Cardiac muscle cell (in vitro differentiated cells and primary cell): ENCODE results near the gene UGT1A3. TPM values are rescaled to one million over a fixed set of nuclear protein-coding genes. Genes with fewer than 3 reads are reported as not detected.
"Not testable (repeated sequence)": the region's sequence is repeated elsewhere in the genome, so short reads cannot be mapped to it uniquely, and the experiment has no call there.

Experiments used
- DNase-seq, 2 donors: peaks; one replicate each; pipeline versions ENCODE4 v3.0.0 to v3.0.0-alpha.2; 2010 to 2017; ENCODE audit warnings: low read depth in 1 of 2, low spot score in 1 of 2
- H3K27ac ChIP-seq: fragments of 200-600 bp; sonication (generic); 2 replicates; pipeline ENCODE4 v1.5.1; 2016
- H3K27me3 ChIP-seq: fragments of 200-600 bp; sonication (generic); 2 replicates; pipeline ENCODE4 v1.6.0; 2016; ENCODE audit warnings: control low read depth
- H3K36me3 ChIP-seq: fragments of 200-600 bp; sonication (generic); 2 replicates; pipeline ENCODE4 v1.5.1; 2016; ENCODE audit warnings: control low read depth
- H3K4me1 ChIP-seq: fragments of 200-600 bp; sonication (generic); 2 replicates; pipeline ENCODE4 v1.8.1; 2017; ENCODE audit warnings: low read depth, mild to moderate bottlenecking, mixed run types
- H3K4me3 ChIP-seq: fragments of 200-600 bp; sonication (generic); 2 replicates; pipeline ENCODE4 v1.5.1; 2016; ENCODE audit warnings: mild to moderate bottlenecking
- H3K9me3 ChIP-seq: fragments of 200-600 bp; sonication (generic); 2 replicates; pipeline ENCODE4 v1.5.1; 2017; ENCODE audit warnings: low read depth, mild to moderate bottlenecking, control low read depth
- CTCF ChIP-seq: IDR thresholded peaks from 2 replicates; pipeline ENCODE4 v1.5.1; 2012; ENCODE audit warnings: low read depth, mild to moderate bottlenecking, low read length
- polyA plus RNA-seq: library from polyadenylated mRNA; unstranded; fragments of >200 nt; fragmentation: Nextera tagmentation; extraction: Ambion mirVana; gene quantifications from 2 replicates; pipeline ENCODE4 v1.2.1, GENCODE V29; 2016
- total RNA-seq: library from RNA; depleted of rRNA; stranded (reverse); fragments of >200 nt; gene quantifications from 2 replicates; pipeline ENCODE4 v1.2.3, GENCODE V29; 2016

UGT1A3 gene
- total and polyA plus RNA-seq, 2 experiments from 2014 or later = not detected

GRCh38 chr2:233700028-233700635 is 28.7 kb upstream of the UGT1A3 start:
- peak in 1 of 2 donors; percentile 97 for DNase-seq
- H3K27ac ChIP-seq = no peak overlapping the region

GRCh38 chr2:233700842-233701241 is 28.0 kb upstream of the UGT1A3 start:
- not testable (repeated sequence) for H3K4me3 ChIP-seq, H3K27ac ChIP-seq, H3K9me3 ChIP-seq, H3K27me3 ChIP-seq, H3K4me1 ChIP-seq, H3K36me3 ChIP-seq, DNase-seq

More at GRCh38 chr2:233700028-233700635, 28.7 kb upstream of the UGT1A3 start:
- Histone ChIP-seq H3K9me3 (no peaks in the 10 kb centered on the region), H3K36me3 (no peaks in the 10 kb centered on the region), H3K27me3 (no peaks in the 10 kb centered on the region), H3K4me3 (no peak overlapping the region), H3K4me1 (peaks cover 3% of the 10 kb centered on the region)
- no peak for TF ChIP-seq CTCF

- no peak for DNase-seq
- Histone ChIP-seq H3K27me3 (peaks cover 8% of the 10 kb centered on the region), H3K27ac (no peak overlapping the region), H3K4me1 (peaks cover 3% of the 10 kb centered on the region), H3K36me3 (no peaks in the 10 kb centered on the region), H3K4me3 (no peak overlapping the region), H3K9me3 (no peaks in the 10 kb centered on the region)
- no peak for TF ChIP-seq CTCF
These were observed 26.6 kb upstream of the UGT1A3 start for GRCh38 chr2:233702238-233702637.

- H3K27ac ChIP-seq = no peak overlapping the region
- no peak overlapping the region for H3K4me3 ChIP-seq
- DNase-seq = peak in 1 of 2 donors; percentile 44
These were observed 22.8 kb upstream of the UGT1A3 start for GRCh38 chr2:233705911-233706506.

GRCh38 chr2:233706720-233707119 is 22.1 kb upstream of the UGT1A3 start:
- Histone ChIP-seq H3K36me3 (no peaks in the 10 kb centered on the region), H3K4me1 (no peaks in the 10 kb centered on the region), H3K9me3 (no peaks in the 10 kb centered on the region), H3K4me3 (no peak overlapping the region), H3K27me3 (peaks cover 8% of the 10 kb centered on the region), H3K27ac (no peak overlapping the region)
- DNase-seq = peak in 1 of 2 donors; percentile 53
- no peak for TF ChIP-seq CTCF

More at GRCh38 chr2:233705911-233706506, 22.8 kb upstream of the UGT1A3 start:
- peaks cover 8% of the 10 kb centered on the region for H3K27me3 ChIP-seq
- no peaks in the 10 kb centered on the region for H3K9me3 ChIP-seq
- H3K36me3 ChIP-seq = no peaks in the 10 kb centered on the region
- no peak for TF ChIP-seq CTCF
- H3K4me1 ChIP-seq = no peaks in the 10 kb centered on the region

DNA sequence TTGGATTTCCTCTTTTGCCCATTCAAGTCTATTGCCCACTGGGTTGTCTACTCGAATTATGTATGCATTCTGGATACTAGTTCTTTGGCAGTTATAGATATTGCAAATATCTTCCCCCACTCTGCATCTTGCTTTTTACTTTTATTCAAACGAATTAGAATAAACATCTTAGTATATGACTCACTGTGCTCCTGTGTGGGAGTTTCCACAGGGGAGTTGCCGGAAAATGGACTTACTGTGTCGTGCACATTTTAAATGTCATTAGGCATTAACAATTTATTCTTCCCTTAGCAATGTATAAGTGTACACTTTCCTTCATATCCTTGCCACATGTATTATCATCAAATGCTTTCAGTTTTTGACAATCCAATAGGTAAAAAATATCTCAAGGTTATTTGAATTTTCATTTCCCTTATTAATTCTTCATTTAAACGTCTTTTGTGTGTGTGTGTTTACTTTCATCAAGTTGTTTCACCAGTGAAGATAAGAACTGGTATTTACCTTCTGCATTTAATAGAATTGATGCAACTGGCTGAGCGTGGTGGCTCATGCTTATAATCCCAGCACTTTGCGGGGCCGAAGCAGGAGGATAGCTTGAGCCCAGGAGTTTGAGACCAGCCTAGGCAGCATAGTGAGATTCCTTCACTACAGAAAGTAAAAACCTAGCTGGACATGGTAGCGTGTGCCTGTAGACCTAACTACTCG is 20.8 kb upstream of the UGT1A3 start:
- Histone ChIP-seq H3K27ac (no peak overlapping the region), H3K27me3 (peaks cover 8% of the 10 kb centered on the region), H3K4me1 (no peaks in the 10 kb centered on the region), H3K9me3 (no peaks in the 10 kb centered on the region), H3K36me3 (no peaks in the 10 kb centered on the region), H3K4me3 (no peak overlapping the region)
- DNase-seq = peak in 1 of 2 donors; percentile 59
- TF ChIP-seq CTCF = no peak
